HepG2 (cell line): ENCODE measurements around the gene PGRMC2. TPM values are rescaled to one million over a fixed set of nuclear protein-coding genes. Genes with fewer than 3 reads are reported as not detected.

Experiments used
- CHCHD3 ChIP-seq: sonication (generic); formaldehyde crosslinking; IDR thresholded peaks from 2 replicates; pipeline ENCODE4 v1.8.0; 2022; ENCODE audit warnings: mild to moderate bottlenecking, missing genetic modification reagents, moderate library complexity
- FOXA1 ChIP-seq, 2 experiments: fragments of 450-650 bp in 1 of 2; sonication (generic) in 1 of 2; formaldehyde crosslinking in 1 of 2; IDR thresholded peaks; 2 replicates each; pipeline versions ENCODE4 v1.4.0 to v1.6.1; 2016 to 2020; ENCODE audit warnings: missing genetic modification reagents in 1 of 2
- GABPB1 ChIP-seq: IDR thresholded peaks from 2 replicates; pipeline ENCODE4 v1.6.1; 2016; ENCODE audit warnings: mild to moderate bottlenecking, missing genetic modification reagents, moderate library complexity, missing compliant biosample characterization
- HNF4A ChIP-seq: sonication (generic); formaldehyde crosslinking; IDR thresholded peaks from 2 replicates; pipeline ENCODE4 v1.4.0; 2020; ENCODE audit warnings: missing genetic modification reagents
- HNRNPK ChIP-seq: fragments of 200-400 bp; formaldehyde crosslinking; IDR thresholded peaks from 2 replicates; pipeline ENCODE4 v1.6.1; 2018; ENCODE audit warnings: low read length, low read depth, moderate library complexity, mild to moderate bottlenecking; ENCODE audit not compliant: poor library complexity, severe bottlenecking
- IRF1 ChIP-seq: sonication (generic); formaldehyde crosslinking; IDR thresholded peaks from 2 replicates; pipeline ENCODE4 v1.4.0; 2020; ENCODE audit warnings: low read depth, mild to moderate bottlenecking, missing genetic modification reagents
- KLF16 ChIP-seq, 2 experiments: sonication (generic) in 1 of 2; formaldehyde crosslinking in 1 of 2; IDR thresholded peaks; 2 replicates each; pipeline versions ENCODE4 v1.6.1 to v1.8.0; 2016 to 2023; ENCODE audit warnings: missing genetic modification reagents in 2 of 2, missing compliant biosample characterization in 1 of 2
- PPARG ChIP-seq: conservative IDR thresholded peaks from 2 replicates; pipeline ENCODE4 v1.6.1; 2016; ENCODE audit warnings: missing biosample characterization, missing genetic modification reagents
- RFXANK ChIP-seq: IDR thresholded peaks from 2 replicates; pipeline ENCODE4 v1.6.1; 2016
- RNF219 ChIP-seq: sonication (generic); formaldehyde crosslinking; IDR thresholded peaks from 2 replicates; pipeline ENCODE4 v1.5.0; 2020; ENCODE audit warnings: mild to moderate bottlenecking, missing genetic modification reagents
- SP140L ChIP-seq: sonication (generic); formaldehyde crosslinking; IDR thresholded peaks from 2 replicates; pipeline ENCODE4 v1.4.0; 2020; ENCODE audit warnings: missing genetic modification reagents, borderline replicate concordance
- ZBTB1 ChIP-seq: sonication (generic); formaldehyde crosslinking; IDR thresholded peaks from 2 replicates; pipeline ENCODE4 v1.4.0; 2020; ENCODE audit warnings: missing genetic modification reagents, borderline replicate concordance
- ZBTB2 ChIP-seq: sonication (generic); formaldehyde crosslinking; IDR thresholded peaks from 2 replicates; pipeline ENCODE4 v1.8.0; 2022; ENCODE audit warnings: low read depth, missing genetic modification reagents
- ZBTB26 ChIP-seq: IDR thresholded peaks from 2 replicates; pipeline ENCODE4 v1.6.1; 2016; ENCODE audit warnings: missing compliant biosample characterization, missing genetic modification reagents, borderline replicate concordance
- ZNF414 ChIP-seq: sonication (generic); formaldehyde crosslinking; IDR thresholded peaks from 2 replicates; pipeline ENCODE4 v1.5.0; 2020; ENCODE audit warnings: missing genetic modification reagents
- polyA plus RNA-seq, 8 experiments: library from polyadenylated mRNA; depleted of rRNA in 3 of 8; stranded (reverse) in 7 of 8; unstranded in 1 of 8; fragments of >200 nt; fragmentation: Illumina TruSeq in 4 of 8; extraction: Trizol in 4 of 8; gene quantifications; 2 replicates each; pipeline versions ENCODE4 v1.2.1 to v1.2.3, GENCODE V29; 2011 to 2016; ENCODE audit warnings: low read depth in 4 of 8, missing spikeins in 1 of 8, mixed read lengths in 1 of 8; ENCODE audit not compliant: insufficient read depth in 1 of 8
- total RNA-seq, 5 experiments: library from RNA; depleted of rRNA; stranded (reverse); fragments of >200 nt; fragmentation: Illumina TruSeq; extraction: Trizol; gene quantifications; 2 replicates each; pipeline ENCODE4 v1.2.3, GENCODE V29; 2016; ENCODE audit warnings: low read depth in 1 of 5

The PGRMC2 gene
- total and polyA plus RNA-seq, 2 of the 13 experiments (the other 11 are each of a cell fraction or from before 2014, with no cell fraction given), result 16.0 to 19.8 TPM

GRCh38 chr4:128285085-128285997, 2.3 kb downstream of the PGRMC2 start (continued):
- TF ChIP-seq ZBTB2 (CRISPR knock-in tag), result no peak
- TF ChIP-seq RNF219 (CRISPR knock-in tag), result no peak
- TF ChIP-seq PPARG, result peak; percentile 29; the same call in 1 of the 2 replicates
- no peak for TF ChIP-seq ZNF414 (CRISPR knock-in tag)
- TF ChIP-seq HNF4A, result peak; percentile 85
- TF ChIP-seq RFXANK (CRISPR knock-in tag), result no peak
- TF ChIP-seq ZBTB1 (CRISPR knock-in tag), result no peak
- TF ChIP-seq KLF16 (CRISPR knock-in tag; IDR thresholded peaks at IDR 0.05), result 0 out of 4 replicates have a peak, but pooled peaks of 1 of the 2 experiments have one; percentile 36
- no peak for TF ChIP-seq IRF1 (CRISPR knock-in tag)
- no peak for TF ChIP-seq ZBTB26
- peak; percentile 26; the same call in 1 of the 2 replicates for TF ChIP-seq GABPB1
- peak; percentile 18; the same call in 1 of the 2 replicates for TF ChIP-seq SP140L (CRISPR knock-in tag)
- TF ChIP-seq CHCHD3 (CRISPR knock-in tag), result no peak
- peak; percentile 66; the same call in 1 of the 2 replicates for TF ChIP-seq FOXA1 (IDR thresholded peaks at IDR 0.05)
- TF ChIP-seq FOXA1 (CRISPR knock-in tag; IDR thresholded peaks at IDR 0.05), result peak; percentile 75
- no peak for TF ChIP-seq HNRNPK
